Retinal pigment epithelial cell (primary cell): ENCODE measurements around the gene NDUFB10.

Experiments
- DNase-seq: peaks from one replicate; pipeline ENCODE4 v3.0.0-alpha.2; 2010; ENCODE audit warnings: low read depth
- H3K4me3 ChIP-seq: 2 replicates; pipeline ENCODE4 v1.5.1; 2011; ENCODE audit warnings: mild to moderate bottlenecking, low read length, control low read depth, moderate library complexity
- TF ChIP-seq, protein P1 (sequence below): conservative IDR thresholded peaks from 2 replicates; pipeline ENCODE4 v1.5.1; 2011; ENCODE audit warnings: low read depth, low read length, control low read depth, inconsistent platforms

NDUFB10 gene

DNA sequence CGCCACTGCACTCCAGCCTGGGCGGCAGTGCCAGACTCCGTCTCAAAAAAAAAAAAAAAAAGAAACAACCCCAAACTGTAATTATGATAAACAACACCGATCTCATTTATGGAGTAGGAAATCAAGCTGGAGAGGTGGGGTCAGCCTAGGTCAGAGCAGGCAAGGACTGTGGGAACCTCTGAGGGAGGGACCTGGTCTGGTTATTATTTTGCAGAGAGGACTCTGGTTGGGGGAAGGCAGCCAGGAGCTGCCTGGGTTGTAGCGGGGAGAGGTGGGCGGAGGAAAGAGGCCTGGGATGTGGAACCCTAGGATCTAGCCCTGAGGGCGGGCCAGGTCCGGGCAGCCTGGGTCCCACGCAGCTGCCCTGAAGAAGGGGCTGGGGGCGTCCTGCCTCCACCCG is 30.2 kb upstream of the NDUFB10 start:
- TF ChIP-seq, protein P1, sequence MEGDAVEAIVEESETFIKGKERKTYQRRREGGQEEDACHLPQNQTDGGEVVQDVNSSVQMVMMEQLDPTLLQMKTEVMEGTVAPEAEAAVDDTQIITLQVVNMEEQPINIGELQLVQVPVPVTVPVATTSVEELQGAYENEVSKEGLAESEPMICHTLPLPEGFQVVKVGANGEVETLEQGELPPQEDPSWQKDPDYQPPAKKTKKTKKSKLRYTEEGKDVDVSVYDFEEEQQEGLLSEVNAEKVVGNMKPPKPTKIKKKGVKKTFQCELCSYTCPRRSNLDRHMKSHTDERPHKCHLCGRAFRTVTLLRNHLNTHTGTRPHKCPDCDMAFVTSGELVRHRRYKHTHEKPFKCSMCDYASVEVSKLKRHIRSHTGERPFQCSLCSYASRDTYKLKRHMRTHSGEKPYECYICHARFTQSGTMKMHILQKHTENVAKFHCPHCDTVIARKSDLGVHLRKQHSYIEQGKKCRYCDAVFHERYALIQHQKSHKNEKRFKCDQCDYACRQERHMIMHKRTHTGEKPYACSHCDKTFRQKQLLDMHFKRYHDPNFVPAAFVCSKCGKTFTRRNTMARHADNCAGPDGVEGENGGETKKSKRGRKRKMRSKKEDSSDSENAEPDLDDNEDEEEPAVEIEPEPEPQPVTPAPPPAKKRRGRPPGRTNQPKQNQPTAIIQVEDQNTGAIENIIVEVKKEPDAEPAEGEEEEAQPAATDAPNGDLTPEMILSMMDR: no peak
- H3K4me3 ChIP-seq: peak overlapping the region; percentile 55
- DNase-seq: no peak

DNA sequence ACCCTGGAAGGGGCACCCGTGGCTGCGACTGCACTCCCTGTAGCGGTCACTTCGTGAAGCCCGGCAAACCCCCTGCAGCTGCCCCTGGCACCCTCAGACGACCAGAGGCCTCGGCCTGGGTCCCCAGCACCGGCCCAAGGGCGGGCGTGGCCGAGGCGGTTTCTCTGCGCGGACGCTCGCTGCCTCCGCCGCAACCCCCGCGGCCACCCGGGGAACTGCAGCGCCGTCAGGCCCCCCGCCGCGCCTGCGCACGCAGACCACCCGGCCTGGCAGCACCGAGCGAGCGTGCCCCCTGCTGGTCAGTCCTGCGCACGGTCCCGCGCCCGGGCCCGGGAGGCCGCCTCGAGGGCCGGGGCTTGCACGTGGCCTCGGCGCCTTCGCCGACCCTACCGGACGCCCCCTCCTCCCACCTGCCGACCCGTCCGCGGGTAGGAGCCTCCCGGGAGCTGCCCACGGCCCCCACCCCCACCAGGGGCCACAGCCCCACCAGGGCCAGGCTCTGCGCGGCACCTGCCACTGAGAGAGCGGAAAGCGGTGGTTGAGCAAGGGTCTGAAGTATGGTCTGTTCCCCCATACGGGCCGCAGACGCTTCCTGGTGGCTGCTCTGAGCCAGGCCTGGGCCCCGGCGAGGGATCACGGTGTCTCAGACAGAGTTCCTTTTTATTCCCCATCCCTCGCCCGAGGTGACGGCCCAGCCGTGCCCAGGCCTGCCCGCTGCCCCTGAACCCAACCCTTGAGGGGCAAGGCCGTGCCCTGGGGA is 29.6 kb upstream of the NDUFB10 start:
- H3K4me3 ChIP-seq: peak overlapping the region; percentile 55
- TF ChIP-seq, protein P1: peak; percentile 64
- DNase-seq: no peak

DNA sequence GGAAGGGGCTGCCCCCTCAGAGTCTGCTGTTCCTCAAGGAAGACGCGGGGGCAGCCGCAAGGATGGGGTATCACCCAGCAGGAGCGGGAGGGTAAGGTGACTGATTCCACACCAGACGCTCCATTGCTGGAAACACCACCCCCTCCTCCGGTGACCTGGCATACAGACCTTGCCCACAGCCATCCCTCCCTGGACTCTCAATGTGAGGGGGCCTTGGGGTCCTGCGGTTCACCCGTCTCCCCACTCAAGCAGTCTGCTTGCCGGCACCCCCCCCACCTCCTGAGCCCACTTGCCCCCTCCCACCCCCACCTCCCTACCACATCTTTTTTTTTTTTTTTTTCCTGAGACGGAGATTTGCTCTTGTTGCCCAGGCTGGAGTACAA is 29.0 kb upstream of the NDUFB10 start:
- H3K4me3 ChIP-seq: no peak overlapping the region
- DNase-seq: no peak
- TF ChIP-seq, protein P1: no peak

DNA sequence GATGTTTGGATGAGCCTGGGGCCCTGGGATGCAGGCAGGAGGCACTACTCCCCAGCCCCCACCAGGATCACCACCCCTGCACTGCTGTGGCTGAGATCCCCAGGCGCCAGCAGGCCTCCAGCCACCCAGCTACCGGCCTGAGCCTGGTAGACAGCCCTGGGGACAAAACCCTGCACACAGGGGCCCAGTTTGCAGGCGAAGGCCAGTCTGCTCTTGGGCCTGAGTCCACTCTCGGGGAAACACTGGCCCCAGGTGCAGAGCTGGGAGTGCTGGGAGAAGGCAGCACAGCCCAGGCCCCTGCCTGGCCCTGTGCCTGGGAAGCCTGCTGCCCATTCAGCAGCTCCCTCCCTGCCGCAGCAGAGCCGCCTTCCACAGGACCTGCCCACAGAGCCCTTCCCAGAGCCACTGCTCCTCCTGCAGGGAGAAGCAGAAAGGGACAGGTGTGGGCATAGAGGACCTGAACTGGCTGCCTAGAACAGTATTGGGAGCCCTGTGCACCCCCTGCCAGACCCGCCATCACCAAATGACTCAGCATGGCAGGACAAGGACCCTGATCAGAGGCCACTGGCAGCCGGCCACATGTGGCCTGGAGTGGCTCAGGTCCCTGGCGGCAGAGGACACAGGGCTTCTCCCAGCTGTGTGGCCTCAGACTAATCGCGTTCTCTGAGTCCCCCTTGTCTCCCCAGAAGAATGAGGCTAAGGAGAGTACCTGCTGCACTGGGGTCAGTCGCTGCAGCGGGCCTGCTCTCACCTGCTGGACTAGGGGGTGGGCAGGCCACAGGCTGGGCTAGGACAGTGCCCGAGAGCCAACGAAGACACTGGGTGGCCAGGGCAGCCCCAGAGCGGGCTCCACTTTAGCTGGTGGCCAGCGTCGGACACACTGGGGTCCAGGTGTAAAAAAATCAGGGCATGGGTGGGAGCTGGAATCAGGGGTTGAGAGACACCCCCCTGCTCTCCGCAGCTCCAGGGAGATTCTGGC is 27.0 kb upstream of the NDUFB10 start:
- no peak for DNase-seq
- no peak overlapping the region for H3K4me3 ChIP-seq
- TF ChIP-seq, protein P1: peak; percentile 42

DNA sequence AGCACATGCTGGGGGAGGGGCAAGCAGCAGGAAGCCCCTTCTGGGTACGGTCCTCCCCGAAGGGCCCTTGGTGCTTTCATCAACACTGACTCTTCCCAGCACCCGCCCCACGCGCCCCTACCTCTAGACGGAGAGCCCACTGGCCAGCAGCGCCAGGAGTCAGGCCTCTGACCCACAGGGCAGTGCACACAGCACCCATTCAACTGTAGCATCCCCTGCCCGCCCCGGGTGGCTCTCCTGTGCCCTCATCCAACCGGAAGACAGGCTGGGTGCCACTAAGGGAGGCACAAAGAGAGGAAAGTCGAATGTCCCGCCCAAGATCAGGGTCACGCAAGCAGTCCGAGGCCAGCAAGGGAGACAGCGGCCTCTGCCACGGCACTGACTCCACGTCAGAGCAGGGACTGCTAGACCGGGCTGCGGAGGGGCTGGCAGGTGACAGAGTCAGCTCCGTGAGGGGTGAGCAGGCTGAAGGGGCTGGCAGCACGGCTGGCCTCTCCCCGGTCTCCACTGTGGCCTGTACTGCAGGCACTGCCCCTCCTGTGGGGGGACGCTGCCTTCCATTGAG is 26.2 kb upstream of the NDUFB10 start:
- TF ChIP-seq, protein P1: no peak
- H3K4me3 ChIP-seq: no peak overlapping the region
- no peak for DNase-seq

DNA sequence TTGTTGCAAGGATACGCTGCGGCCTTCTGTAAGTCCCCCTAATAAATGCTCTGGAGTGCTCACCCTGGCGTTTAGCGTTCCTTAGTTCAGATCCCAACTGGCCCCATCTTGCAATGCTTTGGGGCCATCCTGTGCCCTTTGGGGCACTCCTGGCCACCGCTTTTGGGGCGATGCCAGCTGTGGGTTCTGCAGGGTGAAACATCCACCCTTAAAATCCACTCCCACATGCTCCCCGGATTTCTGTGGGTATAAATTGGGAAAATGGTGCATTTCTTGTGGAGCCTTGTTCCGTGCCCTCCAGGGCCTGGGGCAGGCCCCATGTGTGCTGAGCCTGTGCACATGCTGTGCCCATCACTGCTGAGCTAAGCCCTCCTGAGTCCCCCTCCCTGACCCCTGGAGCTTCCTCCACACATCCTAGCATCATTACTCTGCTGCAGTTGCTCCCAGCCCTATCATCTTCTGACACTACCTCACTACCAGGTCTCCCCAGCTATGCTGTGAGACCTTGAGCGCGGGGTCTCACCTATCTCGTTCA is 22.3 kb upstream of the NDUFB10 start:
- no peak for DNase-seq
- no peak overlapping the region for H3K4me3 ChIP-seq
- TF ChIP-seq, protein P1: no peak
